DOHH2 (cell line): ENCODE results near the gene FAM234A.

Source experiments
- H3F3A ChIP-seq: fragments of 200-600 bp; sonication (generic), shearing (Covaris generic); 2 replicates; pipeline ENCODE4 v1.6.0; 2016; ENCODE audit warnings: antibody characterized with exemption, mild to moderate bottlenecking; ENCODE audit not compliant: control insufficient read depth, insufficient read depth
- H3K27ac ChIP-seq: fragments of 200-600 bp; sonication (generic); 2 replicates; pipeline ENCODE4 v1.5.1; 2014; ENCODE audit warnings: low read depth, mild to moderate bottlenecking, low read length, moderate library complexity
- H3K27me3 ChIP-seq: fragments of 200-600 bp; sonication (generic); 2 replicates; pipeline ENCODE4 v1.6.1; 2014; ENCODE audit warnings: mild to moderate bottlenecking, low read length, mixed read lengths; ENCODE audit not compliant: control insufficient read depth
- H3K36me3 ChIP-seq: fragments of 200-600 bp; sonication (generic); 2 replicates; pipeline ENCODE4 v1.6.1; 2014; ENCODE audit warnings: mild to moderate bottlenecking, low read length, moderate library complexity, mixed read lengths; ENCODE audit not compliant: control insufficient read depth
- H3K4me1 ChIP-seq: fragments of 200-600 bp; sonication (generic); 2 replicates; pipeline ENCODE4 v1.6.1; 2014; ENCODE audit warnings: mild to moderate bottlenecking, low read length, mixed read lengths; ENCODE audit not compliant: control insufficient read depth
- H3K4me2 ChIP-seq: fragments of 200-600 bp; sonication (generic); 2 replicates; pipeline ENCODE4 v1.6.0; 2014; ENCODE audit warnings: mild to moderate bottlenecking, low read length, moderate library complexity
- H3K4me3 ChIP-seq: fragments of 200-600 bp; sonication (generic); 2 replicates; pipeline ENCODE4 v1.5.1; 2014; ENCODE audit warnings: mild to moderate bottlenecking, low read length, mixed read lengths
- H3K79me2 ChIP-seq: fragments of 200-600 bp; sonication (generic); 2 replicates; pipeline ENCODE4 v1.6.1; 2014; ENCODE audit warnings: mild to moderate bottlenecking, low read length, mixed read lengths; ENCODE audit not compliant: control insufficient read depth
- H3K9me2 ChIP-seq: fragments of 200-600 bp; sonication (generic); replicated peaks from 2 replicates; pipeline ENCODE4 v1.6.1; 2014; ENCODE audit warnings: mild to moderate bottlenecking, low read length, mixed read lengths; ENCODE audit not compliant: control insufficient read depth
- H3K9me3 ChIP-seq: fragments of 200-600 bp; sonication (generic); 2 replicates; pipeline ENCODE4 v1.6.1; 2014; ENCODE audit warnings: antibody characterized with exemption, low read length, mixed read lengths; ENCODE audit not compliant: control insufficient read depth, insufficient read depth
- H4K20me1 ChIP-seq: fragments of 200-600 bp; sonication (generic); 2 replicates; pipeline ENCODE4 v1.6.0; 2014; ENCODE audit warnings: low read depth, mild to moderate bottlenecking, antibody characterized with exemption, low read length, moderate library complexity; ENCODE audit not compliant: control insufficient read depth, insufficient read depth
- EZH2phosphoT487 ChIP-seq: fragments of 200-600 bp; sonication (generic); IDR thresholded peaks from 2 replicates; pipeline ENCODE4 v1.6.1; 2017; ENCODE audit warnings: borderline replicate concordance, mild to moderate bottlenecking, antibody characterized with exemption, low read length, moderate library complexity, mixed read lengths
- TF ChIP-seq, protein P1 (sequence below): fragments of 200-600 bp; sonication (generic); IDR thresholded peaks from one replicate; pipeline ENCODE4 v1.5.1; 2014; ENCODE audit warnings: antibody characterized with exemption, mild to moderate bottlenecking, low read depth, low read length; ENCODE audit not compliant: poor library complexity, severe bottlenecking

The FAM234A gene

GRCh38 chr16:283033-283805, 48.6 kb downstream of the FAM234A start, which contains the start of gene PDIA2:
TSS of gene PDIA2 (plus strand) at chr16:283164. CDS start at chr16:283170, 6 bp downstream.
- H3K36me3 ChIP-seq = peaks cover 4% of the 10 kb centered on the region; the same call in 1 of the 2 replicates
- no peaks in the 10 kb centered on the region for H3K9me3 ChIP-seq
- no peak within 1 kb of the TSS for H3K4me3 ChIP-seq
- no peaks in the 10 kb centered on the region for H4K20me1 ChIP-seq
- H3K27ac ChIP-seq = no peak within 1 kb of the TSS
- H3K9me2 ChIP-seq = no peaks in the 10 kb centered on the region
- TF ChIP-seq, protein P1, sequence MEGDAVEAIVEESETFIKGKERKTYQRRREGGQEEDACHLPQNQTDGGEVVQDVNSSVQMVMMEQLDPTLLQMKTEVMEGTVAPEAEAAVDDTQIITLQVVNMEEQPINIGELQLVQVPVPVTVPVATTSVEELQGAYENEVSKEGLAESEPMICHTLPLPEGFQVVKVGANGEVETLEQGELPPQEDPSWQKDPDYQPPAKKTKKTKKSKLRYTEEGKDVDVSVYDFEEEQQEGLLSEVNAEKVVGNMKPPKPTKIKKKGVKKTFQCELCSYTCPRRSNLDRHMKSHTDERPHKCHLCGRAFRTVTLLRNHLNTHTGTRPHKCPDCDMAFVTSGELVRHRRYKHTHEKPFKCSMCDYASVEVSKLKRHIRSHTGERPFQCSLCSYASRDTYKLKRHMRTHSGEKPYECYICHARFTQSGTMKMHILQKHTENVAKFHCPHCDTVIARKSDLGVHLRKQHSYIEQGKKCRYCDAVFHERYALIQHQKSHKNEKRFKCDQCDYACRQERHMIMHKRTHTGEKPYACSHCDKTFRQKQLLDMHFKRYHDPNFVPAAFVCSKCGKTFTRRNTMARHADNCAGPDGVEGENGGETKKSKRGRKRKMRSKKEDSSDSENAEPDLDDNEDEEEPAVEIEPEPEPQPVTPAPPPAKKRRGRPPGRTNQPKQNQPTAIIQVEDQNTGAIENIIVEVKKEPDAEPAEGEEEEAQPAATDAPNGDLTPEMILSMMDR = no peak
- no peak for TF ChIP-seq EZH2phosphoT487
- peaks cover 9% of the 10 kb centered on the region for H3K4me1 ChIP-seq
- 0 out of 2 replicates have a peak, but pooled peaks cover 2% of the 10 kb centered on the region for H3K27me3 ChIP-seq
- H3K79me2 ChIP-seq = no peaks in the 10 kb centered on the region
- no peak within 1 kb of the TSS for H3K4me2 ChIP-seq
- no peaks in the 10 kb centered on the region for H3F3A ChIP-seq

DNA sequence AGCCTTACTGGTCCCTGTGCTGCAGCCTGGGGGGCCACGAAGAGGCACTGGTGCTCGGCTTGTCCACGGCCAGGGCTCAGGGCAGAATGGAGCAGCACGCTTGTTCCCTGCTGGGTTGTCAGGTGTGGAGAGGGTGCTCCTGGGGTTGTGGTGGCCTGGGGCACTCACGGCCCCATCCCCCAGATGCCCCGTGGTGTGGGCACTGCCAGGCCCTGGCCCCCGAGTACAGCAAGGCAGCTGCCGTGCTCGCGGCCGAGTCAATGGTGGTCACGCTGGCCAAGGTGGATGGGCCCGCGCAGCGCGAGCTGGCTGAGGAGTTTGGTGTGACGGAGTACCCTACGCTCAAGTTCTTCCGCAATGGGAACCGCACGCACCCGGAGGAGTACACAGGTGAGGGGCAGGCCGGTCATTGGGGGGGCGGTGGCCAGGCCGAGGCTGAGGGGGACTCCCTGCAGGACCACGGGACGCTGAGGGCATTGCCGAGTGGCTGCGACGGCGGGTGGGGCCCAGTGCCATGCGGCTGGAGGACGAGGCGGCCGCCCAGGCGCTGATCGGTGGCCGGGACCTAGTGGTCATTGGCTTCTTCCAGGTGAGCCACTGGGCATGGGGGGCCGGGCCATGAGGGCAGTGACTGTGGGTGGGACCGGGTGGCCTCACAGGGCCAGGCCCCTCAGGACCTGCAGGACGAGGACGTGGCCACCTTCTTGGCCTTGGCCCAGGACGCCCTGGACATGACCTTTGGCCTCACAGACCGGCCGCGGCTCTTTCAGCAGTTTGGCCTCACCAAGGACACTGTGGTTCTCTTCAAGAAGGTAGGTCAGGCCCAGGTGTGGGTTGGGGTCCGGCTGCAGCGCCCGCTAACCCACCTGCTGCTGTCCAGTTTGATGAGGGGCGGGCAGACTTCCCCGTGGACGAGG, 49.8 kb downstream of the FAM234A start:
- Histone ChIP-seq H4K20me1 (no peaks in the 10 kb centered on the region), H3K4me2 (peak overlapping the region; percentile 11; the same call in 1 of the 2 replicates), H3K9me2 (no peaks in the 10 kb centered on the region), H3K9me3 (no peaks in the 10 kb centered on the region), H3K4me1 (peaks cover 9% of the 10 kb centered on the region), H3K27ac (no peak overlapping the region), H3K27me3 (no peaks in the 10 kb centered on the region), H3K36me3 (peaks cover 5% of the 10 kb centered on the region; the same call in 1 of the 2 replicates), H3K4me3 (no peak overlapping the region), H3F3A (no peaks in the 10 kb centered on the region), H3K79me2 (no peaks in the 10 kb centered on the region)
- TF ChIP-seq EZH2phosphoT487 = no peak
- TF ChIP-seq, protein P1 = no peak

DNA sequence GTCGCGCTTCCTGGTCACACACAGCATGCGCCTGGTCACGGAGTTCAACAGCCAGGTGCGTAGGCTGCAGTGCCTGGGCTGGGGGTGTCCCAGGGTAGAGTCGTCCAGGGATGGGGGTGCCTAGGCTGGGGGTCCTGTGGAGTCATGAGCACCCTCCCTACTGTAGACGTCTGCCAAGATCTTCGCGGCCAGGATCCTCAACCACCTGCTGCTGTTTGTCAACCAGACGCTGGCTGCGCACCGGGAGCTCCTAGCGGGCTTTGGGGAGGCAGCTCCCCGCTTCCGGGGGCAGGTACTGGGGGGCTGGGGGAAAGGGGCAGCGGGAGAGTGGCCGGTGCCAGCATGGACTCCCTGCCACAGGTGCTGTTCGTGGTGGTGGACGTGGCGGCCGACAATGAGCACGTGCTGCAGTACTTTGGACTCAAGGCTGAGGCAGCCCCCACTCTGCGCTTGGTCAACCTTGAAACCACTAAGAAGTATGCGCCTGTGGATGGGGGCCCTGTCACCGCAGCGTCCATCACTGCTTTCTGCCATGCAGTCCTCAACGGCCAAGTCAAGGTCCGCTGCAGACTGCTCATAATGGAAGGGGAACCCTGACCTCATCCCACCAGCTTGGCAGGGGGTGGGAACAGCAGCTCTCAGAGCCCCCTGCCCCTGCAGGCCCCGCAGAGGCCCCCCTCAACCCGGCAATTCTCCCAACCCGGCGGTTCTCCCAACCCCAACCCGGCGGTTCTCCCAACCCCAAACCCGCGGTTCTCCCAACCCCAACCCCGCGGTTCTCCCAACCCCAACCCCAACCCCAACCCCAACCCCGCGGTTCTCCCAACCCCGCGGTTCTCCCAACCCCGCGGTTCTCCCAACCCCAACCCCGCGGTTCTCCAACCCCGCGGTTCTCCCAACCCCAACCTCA, 50.8 kb downstream of the FAM234A start:
- Histone ChIP-seq H3K9me2 (no peaks in the 10 kb centered on the region), H3K36me3 (peaks cover 5% of the 10 kb centered on the region; the same call in 1 of the 2 replicates), H3K4me3 (no peak overlapping the region), H3K9me3 (no peaks in the 10 kb centered on the region), H3K4me2 (peak overlapping the region; percentile 11; the same call in 1 of the 2 replicates), H3K79me2 (no peaks in the 10 kb centered on the region), H3K27ac (no peak overlapping the region), H3F3A (no peaks in the 10 kb centered on the region), H4K20me1 (no peaks in the 10 kb centered on the region), H3K4me1 (peaks cover 9% of the 10 kb centered on the region), H3K27me3 (no peaks in the 10 kb centered on the region)
- TF ChIP-seq, protein P1 = no peak
- TF ChIP-seq EZH2phosphoT487 = no peak
